G401 (cell line): ENCODE measurements around the gene CD300LB. TPM values are rescaled to one million over a fixed set of nuclear protein-coding genes. Genes with fewer than 3 reads are reported as not detected.

Experiments
- DNase-seq: peaks from one replicate; pipeline ENCODE4 v3.0.0-alpha.2; 2015; ENCODE audit warnings: low spot score
- in situ Hi-C: cut with HindIII; loops from 2 replicates; pipeline ENCODE4 v1.10.0; 2016; ENCODE audit warnings: low sequenced_read_pairs, mixed read lengths
- total RNA-seq: library from RNA; depleted of rRNA; stranded (reverse); fragments of >200 nt; shearing (Covaris generic); gene quantifications from 2 replicates; pipeline ENCODE4 v1.2.3, GENCODE V29; 2014; rRNA removed

The CD300LB gene
- total RNA-seq, 1 experiment from 2014 or later = not detected

DNA sequence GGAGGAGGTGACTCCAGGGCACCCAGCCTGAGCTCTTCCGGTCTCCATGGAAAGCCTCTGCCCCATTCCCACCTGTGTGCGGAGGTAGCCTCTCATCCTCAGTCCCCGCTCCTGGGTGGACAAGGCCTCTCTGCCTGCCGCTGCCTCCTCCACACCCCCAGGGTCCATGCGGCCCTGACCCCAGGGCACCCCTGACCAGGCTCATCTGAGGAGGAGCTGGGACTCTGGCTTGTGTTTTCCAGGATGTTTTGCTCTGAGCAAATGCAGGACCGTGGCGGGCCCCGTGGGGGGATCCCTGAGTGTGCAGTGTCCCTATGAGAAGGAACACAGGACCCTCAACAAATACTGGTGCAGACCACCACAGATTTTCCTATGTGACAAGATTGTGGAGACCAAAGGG, 58.0 kb downstream of the CD300LB start:
- in situ Hi-C loops = no loop called here

DNA sequence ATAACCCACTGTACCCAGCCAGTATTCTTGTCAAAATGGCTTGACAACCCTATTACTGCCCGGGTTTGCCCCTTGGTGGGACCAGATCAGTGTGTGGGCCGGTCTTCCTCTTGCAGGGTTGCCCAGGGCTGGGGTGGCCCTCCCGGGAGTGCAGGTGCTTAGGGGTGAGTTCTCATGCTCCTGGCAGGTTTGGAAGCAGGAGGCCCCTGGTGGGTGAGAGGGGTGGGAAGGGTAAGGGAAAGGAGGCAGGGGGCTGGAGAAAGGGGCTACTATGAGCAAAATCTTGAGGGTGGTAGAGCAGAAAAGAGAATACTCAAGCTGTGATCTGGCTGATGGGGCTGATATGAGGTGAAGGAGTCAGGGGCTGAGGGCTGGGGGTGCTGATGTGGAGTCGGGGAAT, 58.4 kb downstream of the CD300LB start:
- in situ Hi-C loops = no loop called here
- DNase-seq = no peak

More for the DNA sequence above, 58.0 kb downstream of the CD300LB start:
- DNase-seq = no peak

DNA sequence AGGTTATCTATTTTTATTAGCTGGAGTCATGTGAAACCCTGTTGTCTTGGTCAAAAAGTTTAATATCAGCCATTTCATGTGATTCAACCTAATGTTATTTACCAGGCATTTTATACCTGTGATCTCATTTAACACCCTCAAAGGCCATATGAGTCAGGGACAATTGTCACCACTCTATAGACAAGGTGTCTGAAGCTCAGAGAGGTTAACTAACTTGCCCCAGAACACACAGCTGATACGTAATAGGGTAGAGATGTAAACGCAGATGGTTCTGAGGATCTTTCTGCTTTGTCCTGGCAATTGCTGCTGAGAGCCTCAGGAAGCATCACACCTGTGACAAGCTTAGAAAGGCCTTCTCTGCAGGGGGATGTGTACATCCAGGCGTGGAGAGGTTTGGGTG, 59.9 kb downstream of the CD300LB start:
- DNase-seq = no peak
- in situ Hi-C loops = no loop called here

Other genes starting within 250 kb of the CD300LB start
- gene KIF19, start 205.2 kb downstream of the CD300LB start, total RNA-seq = not detected in 2 replicates
- gene BTBD17, start 169.6 kb downstream of the CD300LB start, total RNA-seq = not detected in 2 replicates
- gene GPR142, start 164.0 kb downstream of the CD300LB start, total RNA-seq = not detected in 2 replicates
- gene GPRC5C, start 99.4 kb downstream of the CD300LB start, total RNA-seq = 8.7 and 9.4 TPM in 2 replicates
- gene CD300A, start 64.8 kb downstream of the CD300LB start, total RNA-seq = not detected in 2 replicates
- not detected in 2 replicates for gene CD300C, start 14.6 kb upstream of the CD300LB start, total RNA-seq
- not detected in 2 replicates for gene CD300H, start 36.0 kb upstream of the CD300LB start, total RNA-seq
- not detected in 2 replicates for gene CD300LD, start 60.8 kb upstream of the CD300LB start, total RNA-seq
- not detected in 2 replicates for gene CD300E, start 92.3 kb upstream of the CD300LB start, total RNA-seq
- gene CD300LF, start 181.4 kb upstream of the CD300LB start, total RNA-seq = not detected in 2 replicates
- gene RAB37, start 205.8 kb upstream of the CD300LB start, total RNA-seq = 1.4 and 4.2 TPM in 2 replicates
- gene NHERF1, start 217.2 kb upstream of the CD300LB start, total RNA-seq = 82.3 and 90.0 TPM in 2 replicates
- gene NAT9, start 244.9 kb upstream of the CD300LB start, total RNA-seq = 31.0 and 32.7 TPM in 2 replicates